ENCODE results near the gene MIF4GD. TPM values are rescaled to one million over a fixed set of nuclear protein-coding genes. Genes with fewer than 3 reads are reported as not detected.

Gene MIF4GD
- total RNA-seq, 1 donor, result 19.9 TPM

DNA sequence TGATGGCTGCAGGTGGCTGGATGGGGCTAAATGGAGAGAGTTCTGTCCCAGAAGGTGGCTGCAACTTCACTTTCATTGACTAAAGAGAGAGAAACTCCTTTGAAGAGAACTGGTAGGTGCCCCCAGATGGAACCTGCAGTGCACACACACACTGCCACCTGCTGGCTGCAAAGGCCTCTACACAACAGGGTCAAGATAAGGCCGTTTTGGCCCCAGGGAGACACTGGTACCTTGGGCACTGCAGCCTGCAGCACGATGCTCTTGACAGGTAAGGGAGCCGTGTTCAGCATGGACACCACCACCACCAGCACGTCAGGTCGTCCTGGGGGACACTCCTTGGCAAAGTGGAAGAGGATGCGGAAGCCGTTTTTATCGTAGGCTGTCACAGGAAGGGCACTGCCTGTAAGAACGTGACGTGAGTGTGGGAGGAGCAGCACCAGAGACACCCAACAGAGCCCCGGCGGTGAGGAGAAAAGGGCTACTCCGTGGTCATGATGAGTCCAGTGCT is 32.3 kb downstream of the MIF4GD start:
- Histone ChIP-seq H3K4me3 (ENCODE audit: low read length) (no peak overlapping the region), H3K9me3 (ENCODE audit: low read depth, low read length) (no peaks in the 10 kb centered on the region), H3K4me1 (ENCODE audit: insufficient read depth, low read length) (peaks cover 7% of the 10 kb centered on the region), H3K27me3 (ENCODE audit: insufficient read depth, low read length) (no peaks in the 10 kb centered on the region)

DNA sequence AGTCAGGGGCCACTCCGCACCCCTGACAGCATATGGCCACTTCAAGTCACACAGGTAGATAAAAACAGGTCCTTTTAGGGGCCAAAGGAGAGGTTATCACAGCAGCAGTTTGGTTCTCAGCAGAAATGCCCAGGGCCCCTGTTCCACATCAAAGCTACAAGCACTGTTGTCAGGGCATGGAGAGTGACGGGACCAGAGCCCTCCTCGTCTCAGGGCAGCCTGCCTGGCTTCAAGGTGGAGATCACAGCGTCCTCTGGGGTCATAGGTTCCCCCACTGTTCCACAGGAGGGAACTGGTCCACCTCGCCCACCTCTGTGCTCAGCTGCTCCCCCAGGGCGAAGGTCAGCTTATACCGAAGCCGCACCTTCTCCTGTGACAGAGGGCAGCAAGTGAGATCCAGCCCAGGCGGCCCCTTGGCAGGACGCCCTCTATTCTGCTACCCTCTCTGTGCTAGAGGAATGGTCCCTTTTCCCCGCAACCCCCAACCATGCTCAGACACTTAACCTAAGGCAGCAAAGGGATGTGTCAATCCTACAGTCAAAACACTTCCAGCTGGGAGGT is 32.9 kb downstream of the MIF4GD start:
- no peaks in the 10 kb centered on the region for H3K9me3 ChIP-seq (ENCODE audit: low read depth, low read length)
- H3K4me1 ChIP-seq (ENCODE audit: insufficient read depth, low read length), result peaks cover 7% of the 10 kb centered on the region
- no peak overlapping the region for H3K4me3 ChIP-seq (ENCODE audit: low read length)
- no peaks in the 10 kb centered on the region for H3K27me3 ChIP-seq (ENCODE audit: insufficient read depth, low read length)

DNA sequence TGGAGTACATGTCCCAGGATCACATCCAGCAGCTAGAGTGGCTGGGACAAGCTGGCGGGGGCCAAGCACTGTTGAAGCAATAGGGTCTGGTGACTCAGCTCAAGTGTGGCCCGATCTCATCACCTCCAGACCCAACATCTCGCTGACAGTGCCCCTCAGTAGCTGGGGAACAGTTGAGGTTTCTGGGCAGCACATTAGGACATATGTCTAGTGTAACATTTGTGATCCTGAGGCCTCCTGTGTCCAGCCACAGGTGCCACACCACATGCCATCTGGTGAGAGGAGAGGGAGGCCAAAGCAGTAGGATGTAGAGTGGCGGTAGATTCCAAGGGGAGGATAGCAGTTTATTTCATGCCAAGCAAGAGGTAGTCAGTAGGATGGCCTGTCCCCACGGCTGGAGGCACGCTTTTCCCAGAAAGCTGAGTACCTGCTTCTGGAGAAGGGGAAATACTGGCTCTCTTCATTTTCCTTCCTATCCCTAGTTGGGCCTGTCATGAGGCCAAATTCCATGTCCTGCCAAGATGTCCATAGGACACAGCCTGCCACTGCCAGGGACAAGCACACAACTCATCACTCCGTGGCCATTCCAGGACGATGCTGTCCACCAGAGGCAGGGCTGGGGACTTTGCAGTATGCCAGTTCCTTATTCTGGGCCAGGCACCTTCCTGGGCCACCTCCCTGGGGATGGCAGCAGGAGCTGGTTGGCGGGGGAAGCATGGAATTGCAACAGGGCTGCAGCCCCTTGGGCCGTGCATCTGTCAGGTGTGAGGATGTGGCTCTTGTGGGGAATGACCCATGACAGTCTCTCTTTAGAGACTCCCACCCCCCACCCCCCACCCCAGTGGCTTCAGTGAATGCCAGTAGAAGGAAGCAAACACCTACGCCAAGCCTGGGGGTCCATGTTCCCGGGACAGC is 33.7 kb downstream of the MIF4GD start:
- no peaks in the 10 kb centered on the region for H3K27me3 ChIP-seq (ENCODE audit: insufficient read depth, low read length)
- H3K4me3 ChIP-seq (ENCODE audit: low read length), result no peak overlapping the region
- no peaks in the 10 kb centered on the region for H3K9me3 ChIP-seq (ENCODE audit: low read depth, low read length)
- peaks cover 7% of the 10 kb centered on the region for H3K4me1 ChIP-seq (ENCODE audit: insufficient read depth, low read length)

DNA sequence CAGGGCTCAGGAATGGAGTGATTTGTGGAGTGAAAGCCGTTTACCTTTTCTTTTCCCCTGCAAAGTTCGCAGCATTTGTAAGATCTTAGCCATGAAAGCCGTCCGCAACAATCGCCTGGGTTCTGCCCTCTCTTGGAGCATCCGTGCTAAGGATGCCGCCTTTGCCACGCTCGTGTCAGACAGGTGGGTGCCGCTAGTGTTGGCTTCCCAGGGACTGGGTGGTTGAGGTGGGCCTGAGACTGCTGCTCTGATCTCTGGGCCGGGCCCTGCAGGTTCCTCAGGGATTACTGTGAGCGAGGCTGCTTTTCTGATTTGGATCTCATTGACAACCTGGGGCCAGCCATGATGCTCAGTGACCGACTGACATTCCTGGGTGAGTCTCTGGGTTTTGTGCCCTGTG is 38.2 kb downstream of the MIF4GD start:
- no peak overlapping the region for H3K4me3 ChIP-seq (ENCODE audit: low read length)
- H3K9me3 ChIP-seq (ENCODE audit: low read depth, low read length), result no peaks in the 10 kb centered on the region
- H3K27me3 ChIP-seq (ENCODE audit: insufficient read depth, low read length), result no peaks in the 10 kb centered on the region
- H3K4me1 ChIP-seq (ENCODE audit: insufficient read depth, low read length), result peaks cover 22% of the 10 kb centered on the region

- no peaks in the 10 kb centered on the region for H3K9me3 ChIP-seq (ENCODE audit: low read depth, low read length)
- H3K27me3 ChIP-seq (ENCODE audit: insufficient read depth, low read length), result no peaks in the 10 kb centered on the region
- H3K4me1 ChIP-seq (ENCODE audit: insufficient read depth, low read length), result peaks cover 26% of the 10 kb centered on the region
- no peak overlapping the region for H3K4me3 ChIP-seq (ENCODE audit: low read length)
Observed at GRCh38 chr17:75231741-75232464, 39.1 kb downstream of the MIF4GD start.

GRCh38 chr17:75231071-75231470 is 40.0 kb downstream of the MIF4GD start:
- Histone ChIP-seq H3K27me3 (ENCODE audit: insufficient read depth, low read length) (no peaks in the 10 kb centered on the region), H3K4me1 (ENCODE audit: insufficient read depth, low read length) (peaks cover 26% of the 10 kb centered on the region), H3K9me3 (ENCODE audit: low read depth, low read length) (no peaks in the 10 kb centered on the region), H3K4me3 (ENCODE audit: low read length) (no peak overlapping the region)

- peaks cover 26% of the 10 kb centered on the region for H3K4me1 ChIP-seq (ENCODE audit: insufficient read depth, low read length)
- no peaks in the 10 kb centered on the region for H3K27me3 ChIP-seq (ENCODE audit: insufficient read depth, low read length)
- no peak overlapping the region for H3K4me3 ChIP-seq (ENCODE audit: low read length)
- H3K9me3 ChIP-seq (ENCODE audit: low read depth, low read length), result no peaks in the 10 kb centered on the region
Observed at GRCh38 chr17:75228847-75229246, 42.2 kb downstream of the MIF4GD start.

DNA sequence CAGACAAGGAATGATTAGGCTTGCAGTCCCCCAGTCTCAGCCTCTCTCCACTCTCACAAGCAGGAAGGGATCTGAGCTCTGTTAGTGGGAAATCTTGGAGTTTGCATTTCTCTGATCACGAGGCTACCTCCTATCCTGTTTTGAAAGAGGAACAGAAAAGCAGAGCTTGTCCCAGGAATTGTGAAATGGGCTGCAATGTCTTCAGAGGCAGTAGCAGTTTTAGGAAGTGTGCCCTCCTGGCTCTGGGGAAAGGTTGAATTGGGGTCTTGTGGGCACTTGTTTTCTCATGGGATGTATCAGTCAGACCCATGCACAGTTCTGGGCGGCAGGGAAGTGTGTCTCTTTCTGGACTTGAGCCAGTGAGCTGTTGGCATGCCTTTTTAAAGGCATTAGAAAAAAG is 42.7 kb downstream of the MIF4GD start:
- no peaks in the 10 kb centered on the region for H3K9me3 ChIP-seq (ENCODE audit: low read depth, low read length)
- H3K4me3 ChIP-seq (ENCODE audit: low read length), result no peak overlapping the region

DNA sequence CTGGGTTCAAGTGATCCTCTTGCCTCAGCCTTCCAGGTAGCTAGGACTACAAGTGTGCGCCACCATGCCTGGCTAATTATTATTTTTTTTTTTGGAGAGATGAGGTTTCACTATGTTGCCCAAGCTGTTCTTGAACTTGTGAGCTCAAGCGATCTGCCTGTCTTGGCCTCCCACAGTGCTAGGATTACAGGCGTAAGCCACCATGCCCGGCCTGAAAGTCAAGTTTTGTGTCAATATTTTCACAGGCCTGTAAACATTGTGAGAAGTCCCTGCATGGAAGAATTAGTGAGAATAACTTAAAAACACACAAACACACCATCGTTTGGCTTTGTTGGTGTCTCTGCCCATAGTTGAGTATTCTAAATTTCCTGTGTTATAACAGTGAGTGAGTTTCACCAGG is 43.3 kb downstream of the MIF4GD start:
- H3K4me1 ChIP-seq (ENCODE audit: insufficient read depth, low read length), result peaks cover 26% of the 10 kb centered on the region

More for the DNA sequence above, 42.7 kb downstream of the MIF4GD start:
- H3K27me3 ChIP-seq (ENCODE audit: insufficient read depth, low read length), result no peaks in the 10 kb centered on the region
- H3K4me1 ChIP-seq (ENCODE audit: insufficient read depth, low read length), result peaks cover 26% of the 10 kb centered on the region

GRCh38 chr17:75225016-75225415 is 46.0 kb downstream of the MIF4GD start:
- Histone ChIP-seq H3K27me3 (ENCODE audit: insufficient read depth, low read length) (no peaks in the 10 kb centered on the region), H3K9me3 (ENCODE audit: low read depth, low read length) (no peaks in the 10 kb centered on the region)

More for the DNA sequence above, 43.3 kb downstream of the MIF4GD start:
- H3K27me3 ChIP-seq (ENCODE audit: insufficient read depth, low read length), result no peaks in the 10 kb centered on the region
- no peaks in the 10 kb centered on the region for H3K9me3 ChIP-seq (ENCODE audit: low read depth, low read length)
- no peak overlapping the region for H3K4me3 ChIP-seq (ENCODE audit: low read length)

GRCh38 chr17:75219815-75220214 is 51.2 kb downstream of the MIF4GD start:
- Histone ChIP-seq H3K9me3 (ENCODE audit: low read depth, low read length) (no peaks in the 10 kb centered on the region), H3K4me1 (ENCODE audit: insufficient read depth, low read length) (no peaks in the 10 kb centered on the region), H3K4me3 (ENCODE audit: low read length) (no peak overlapping the region), H3K27me3 (ENCODE audit: insufficient read depth, low read length) (no peaks in the 10 kb centered on the region)

More at GRCh38 chr17:75225016-75225415, 46.0 kb downstream of the MIF4GD start:
- no peak overlapping the region for H3K4me3 ChIP-seq (ENCODE audit: low read length)
- H3K4me1 ChIP-seq (ENCODE audit: insufficient read depth, low read length), result peaks cover 26% of the 10 kb centered on the region

- no peak overlapping the region for H3K4me3 ChIP-seq (ENCODE audit: low read length)
- no peaks in the 10 kb centered on the region for H3K9me3 ChIP-seq (ENCODE audit: low read depth, low read length)
- H3K27me3 ChIP-seq (ENCODE audit: insufficient read depth, low read length), result no peaks in the 10 kb centered on the region
- H3K4me1 ChIP-seq (ENCODE audit: insufficient read depth, low read length), result no peaks in the 10 kb centered on the region
Observed at GRCh38 chr17:75218131-75218530, 52.9 kb downstream of the MIF4GD start.
